Tibial artery (tissue), 4 donors: Measurements from ENCODE around the gene QPCTL.

ENCODE experiments used
- DNase-seq, 2 donors: peaks; one replicate each; pipeline ENCODE4 v3.0.0-alpha.2; 2019
- H3K27ac ChIP-seq, 2 donors: fragments of 200-600 bp; sonication (generic) in 1 of 2; 1 replicate in 1 of 2; 2 replicates in 1 of 2; pipeline ENCODE4 v1.5.1; 2018 to 2019; ENCODE audit warnings: mild to moderate bottlenecking in 1 of 2
- H3K27me3 ChIP-seq, 2 donors: fragments of 200-600 bp; sonication (generic) in 1 of 2; one replicate each; pipeline versions ENCODE4 v1.5.1 to v1.6.0; 2016 to 2019
- H3K36me3 ChIP-seq, 3 donors: fragments of 200-600 bp; sonication (generic) in 2 of 3; one replicate each; pipeline ENCODE4 v1.5.1; 2016 to 2019; ENCODE audit warnings: mild to moderate bottlenecking in 2 of 3
- H3K4me1 ChIP-seq, 4 donors: fragments of 200-600 bp; sonication (generic) in 2 of 4; 1 replicate in 3 of 4; 2 replicates in 1 of 4; pipeline ENCODE4 v1.5.1; 2016 to 2019
- H3K4me3 ChIP-seq, 2 donors: fragments of 200-600 bp; sonication (generic) in 1 of 2; 1 replicate in 1 of 2; 2 replicates in 1 of 2; pipeline ENCODE4 v1.5.1; 2018 to 2019; ENCODE audit warnings: mild to moderate bottlenecking in 2 of 2
- H3K9me3 ChIP-seq, 3 donors: fragments of 200-600 bp; sonication (generic) in 1 of 3; one replicate each; pipeline ENCODE4 v1.5.1; 2016 to 2019
- CTCF ChIP-seq, 2 experiments: fragments of 200-600 bp in 1 of 2; fragments of 450-650 bp in 1 of 2; IDR thresholded peaks; one replicate each; pipeline ENCODE4 v1.5.1; 2017 to 2019; ENCODE audit warnings: antibody characterized with exemption in 2 of 2, mild to moderate bottlenecking in 1 of 2, moderate library complexity in 1 of 2
- intact Hi-C: fragments of 100-400 bp; cut with DNase I; formaldehyde crosslinking; loops from one replicate; pipeline ENCODE4 v1.15.0; 2023; ENCODE audit warnings: low total_unique reads

The QPCTL gene

DNA sequence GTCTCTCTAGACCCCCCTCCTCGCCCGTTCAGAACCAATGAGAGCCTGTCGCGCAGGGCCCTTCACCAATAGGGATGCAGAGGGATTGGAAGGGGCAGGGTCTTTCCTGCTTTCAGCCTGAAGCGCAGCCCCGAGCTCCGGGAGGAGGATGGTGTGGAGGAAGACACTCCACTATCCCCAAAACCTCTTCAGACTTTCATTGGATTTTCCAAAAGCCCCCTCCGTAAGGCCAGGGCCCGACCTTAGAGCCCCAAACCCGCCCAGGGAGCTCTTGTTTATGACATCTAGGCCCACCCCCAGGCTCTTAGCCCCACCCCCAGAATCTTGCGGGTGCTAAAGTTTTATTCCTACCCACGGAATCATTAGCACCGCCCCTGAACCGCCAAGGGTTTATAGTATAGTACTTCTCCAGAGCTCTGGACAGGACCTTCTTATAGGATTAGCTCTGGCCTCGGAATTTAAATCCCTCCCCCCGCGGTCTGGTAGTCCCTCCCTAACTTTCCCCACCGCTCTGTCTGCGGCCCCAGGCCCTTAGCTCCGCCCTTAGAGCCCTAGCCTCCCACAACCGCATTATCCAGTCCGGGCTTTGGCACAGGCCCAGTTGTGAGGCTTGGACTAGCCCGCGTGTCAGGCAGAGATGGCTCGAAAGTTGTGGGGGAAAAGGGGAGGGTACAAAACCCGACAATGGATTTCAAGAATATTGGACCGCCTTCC, 46.7 kb upstream of the QPCTL start:
- peaks cover 0 to 44% (median 20%) of the 10 kb centered on the region in 4 donors for H3K4me1 ChIP-seq
- no peak overlapping the region for H3K27ac ChIP-seq
- peak; percentile 55 to 77 for DNase-seq
- H3K36me3 ChIP-seq: no peaks in the 10 kb centered on the region
- peak overlapping the region; percentile 28 to 30 for H3K4me3 ChIP-seq
- peaks cover 0 to 45% of the 10 kb centered on the region in 2 donors for H3K27me3 ChIP-seq
- no peaks in the 10 kb centered on the region for H3K9me3 ChIP-seq
- TF ChIP-seq CTCF (IDR thresholded peaks at IDR 0.05): no peak
- intact Hi-C loops: no loop called here

GRCh38 chr19:45646345-45646698, 46.1 kb upstream of the QPCTL start:
- intact Hi-C loops: no loop called here
- H3K27ac ChIP-seq: no peak overlapping the region
- no peaks in the 10 kb centered on the region for H3K36me3 ChIP-seq
- no peak for DNase-seq
- H3K4me3 ChIP-seq: no peak overlapping the region
- TF ChIP-seq CTCF (IDR thresholded peaks at IDR 0.05): no peak
- H3K27me3 ChIP-seq: peaks cover 0 to 45% of the 10 kb centered on the region in 2 donors
- H3K4me1 ChIP-seq: peaks cover 0 to 38% (median 17%) of the 10 kb centered on the region in 4 donors
- no peaks in the 10 kb centered on the region for H3K9me3 ChIP-seq

GRCh38 chr19:45650722-45651121, 41.7 kb upstream of the QPCTL start:
- Histone ChIP-seq H3K36me3 (no peaks in the 10 kb centered on the region), H3K27ac (no peak overlapping the region), H3K9me3 (no peaks in the 10 kb centered on the region), H3K27me3 (peaks cover 0 to 25% of the 10 kb centered on the region in 2 donors), H3K4me3 (no peak overlapping the region), H3K4me1 (peaks cover 0 to 7% (median 3%) of the 10 kb centered on the region in 4 donors)
- DNase-seq: no peak
- intact Hi-C loops: no loop called here
- no peak for TF ChIP-seq CTCF (IDR thresholded peaks at IDR 0.05)

GRCh38 chr19:45653634-45654033, 38.8 kb upstream of the QPCTL start:
- Histone ChIP-seq H3K36me3 (no peaks in the 10 kb centered on the region), H3K9me3 (no peaks in the 10 kb centered on the region), H3K4me1 (no peaks in the 10 kb centered on the region), H3K27ac (no peak overlapping the region), H3K4me3 (no peak overlapping the region), H3K27me3 (peaks cover 0 to 15% of the 10 kb centered on the region in 2 donors)
- no peak for TF ChIP-seq CTCF (IDR thresholded peaks at IDR 0.05)
- intact Hi-C loops: no loop called here
- no peak for DNase-seq

DNA sequence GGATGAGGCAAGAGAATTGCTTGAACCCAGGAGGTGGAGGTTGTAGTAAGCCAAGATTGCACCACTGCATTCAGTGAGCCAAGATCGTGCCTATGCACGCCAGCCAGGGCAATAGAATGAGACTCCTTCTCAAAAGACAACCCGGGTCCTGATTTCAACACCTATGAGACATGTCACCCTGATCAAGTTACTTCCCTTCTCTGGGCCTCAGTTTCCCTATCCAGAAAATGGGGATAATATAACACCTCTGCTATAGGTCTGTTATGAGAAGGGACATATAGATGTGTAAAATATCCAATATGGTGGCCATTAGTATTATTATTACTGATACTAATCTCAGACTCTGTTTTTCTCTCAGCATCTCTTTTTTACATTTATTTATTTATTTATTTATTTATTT, 37.4 kb upstream of the QPCTL start:
- H3K36me3 ChIP-seq: no peaks in the 10 kb centered on the region
- intact Hi-C loops: no loop called here
- DNase-seq: no peak
- no peak for TF ChIP-seq CTCF (IDR thresholded peaks at IDR 0.05)
- H3K27ac ChIP-seq: no peak overlapping the region
- H3K4me3 ChIP-seq: no peak overlapping the region
- H3K27me3 ChIP-seq: peaks cover 0 to 19% of the 10 kb centered on the region in 2 donors
- H3K9me3 ChIP-seq: no peaks in the 10 kb centered on the region
- no peaks in the 10 kb centered on the region for H3K4me1 ChIP-seq
